H1 (cell line): ENCODE measurements around the gene MEP1A. TPM values are rescaled to one million over a fixed set of nuclear protein-coding genes. Genes with fewer than 3 reads are reported as not detected.
"Not testable (repeated sequence)": the region's sequence is repeated elsewhere in the genome, so short reads cannot be mapped to it uniquely, and the experiment has no call there.

Experiments
- CTCF ChIA-PET: fragments of 300-600 bp; sonication (Branson Sonifier 250); formaldehyde crosslinking; loops from one replicate; lab custom pipeline; 2021; ENCODE audit not compliant: partially characterized antibody; lab: Charles Lee
- POLR2A ChIA-PET: fragments of 300-600 bp; sonication (Branson Sonifier 250); formaldehyde crosslinking; loops from one replicate; lab custom pipeline; 2021; ENCODE audit warnings: inconsistent platforms; ENCODE audit not compliant: partially characterized antibody; lab: Charles Lee
- DNase-seq, 2 experiments: peaks; one replicate each; pipeline versions ENCODE4 v3.0.0 to v3.0.0-alpha.2; 2010 to 2022; ENCODE audit warnings: low spot score in 2 of 2, low read depth in 1 of 2, mixed read lengths in 1 of 2
- FAIRE-seq: peaks from 2 replicates; lab custom pipeline; 2011; peaks lifted over from hg19 to GRCh38; lab: Jason Lieb, UNC
- H2AFZ ChIP-seq: 2 replicates; pipeline ENCODE4 v1.8.1; 2012; ENCODE audit warnings: low read length, inconsistent platforms
- H2AK5ac ChIP-seq: 2 replicates; pipeline ENCODE4 v1.6.1; 2013; ENCODE audit warnings: low read depth, low read length
- H2BK120ac ChIP-seq: replicated peaks from 2 replicates; pipeline ENCODE3; 2013; ENCODE audit warnings: low read depth, low read length, inconsistent platforms
- H2BK12ac ChIP-seq: 2 replicates; pipeline ENCODE4 v1.6.1; 2013; ENCODE audit warnings: low read depth, low read length
- H2BK15ac ChIP-seq: 2 replicates; pipeline ENCODE4 v1.6.1; 2013; ENCODE audit warnings: low read length
- H2BK20ac ChIP-seq: 2 replicates; pipeline ENCODE4 v1.6.1; 2013; ENCODE audit warnings: low read length
- H2BK5ac ChIP-seq: 2 replicates; pipeline ENCODE4 v1.6.1; 2013; ENCODE audit warnings: low read depth, low read length
- H3K14ac ChIP-seq: 2 replicates; pipeline ENCODE4 v1.6.1; 2013; ENCODE audit warnings: inconsistent platforms; ENCODE audit not compliant: insufficient read length
- H3K18ac ChIP-seq: 2 replicates; pipeline ENCODE4 v1.6.1; 2013; ENCODE audit warnings: low read length; ENCODE audit errors: extremely low read depth
- H3K23ac ChIP-seq: 2 replicates; pipeline ENCODE4 v1.6.1; 2013; ENCODE audit warnings: inconsistent platforms; ENCODE audit not compliant: insufficient read length
- H3K23me2 ChIP-seq: 2 replicates; pipeline ENCODE4 v1.6.1; 2013; ENCODE audit warnings: low read depth, low read length
- H3K27ac ChIP-seq: 2 replicates; pipeline ENCODE4 v1.6.1; 2011; ENCODE audit warnings: low read depth, low read length, inconsistent platforms
- H3K27me3 ChIP-seq, 4 experiments: replicated peaks in 1 of 4; 1 replicate in 1 of 4; 2 replicates in 3 of 4; pipeline versions ENCODE4 v1.6.1 to v1.8.1; 2011 to 2013; ENCODE audit warnings: low read length in 3 of 4, mild to moderate bottlenecking in 3 of 4, inconsistent platforms in 2 of 4, mixed read lengths in 2 of 4, moderate library complexity in 1 of 4; ENCODE audit not compliant: control insufficient read depth in 3 of 4, insufficient read depth in 3 of 4; ENCODE audit errors: extremely low read depth in 1 of 4
- H3K36me3 ChIP-seq, 4 experiments: 2 replicates each; pipeline versions ENCODE4 v1.6.1 to v1.8.1; 2011 to 2013; ENCODE audit warnings: mild to moderate bottlenecking in 4 of 4, low read length in 3 of 4, moderate library complexity in 2 of 4, control low read depth in 1 of 4, inconsistent platforms in 1 of 4; ENCODE audit not compliant: insufficient read depth in 4 of 4, control insufficient read depth in 2 of 4
- H3K4ac ChIP-seq: replicated peaks from 2 replicates; pipeline ENCODE3; 2013; ENCODE audit warnings: low read length, low read depth, mixed read lengths, inconsistent platforms; ENCODE audit not compliant: insufficient read length
- H3K4me1 ChIP-seq, 4 experiments: replicated peaks in 1 of 4; 1 replicate in 1 of 4; 2 replicates in 3 of 4; pipeline versions ENCODE4 v1.6.1 to v1.8.1; 2011 to 2013; ENCODE audit warnings: low read length in 3 of 4, inconsistent platforms in 2 of 4, mixed read lengths in 1 of 4; ENCODE audit not compliant: insufficient read depth in 4 of 4, control insufficient read depth in 3 of 4
- H3K4me2 ChIP-seq, 2 experiments: 2 replicates each; pipeline versions ENCODE4 v1.6.1 to v1.8.1; 2011 to 2013; ENCODE audit warnings: low read depth in 2 of 2, low read length in 2 of 2, control low read depth in 1 of 2, inconsistent platforms in 1 of 2, mild to moderate bottlenecking in 1 of 2; ENCODE audit not compliant: insufficient read depth in 1 of 2
- H3K4me3 ChIP-seq, 4 experiments: fragments of 200-600, 300-600 bp in 1 of 4; sonication (generic), shearing (Covaris generic), sonication (Bioruptor Twin) in 1 of 4; 2 replicates each; pipeline versions ENCODE4 v1.5.1 to v1.8.1; 2011 to 2016; ENCODE audit warnings: low read length in 4 of 4, low read depth in 3 of 4, control low read depth in 2 of 4, inconsistent platforms in 2 of 4, mild to moderate bottlenecking in 2 of 4, mixed read lengths in 1 of 4, moderate library complexity in 1 of 4; ENCODE audit not compliant: insufficient read depth in 2 of 4; ENCODE audit errors: extremely low read depth in 1 of 4
- H3K56ac ChIP-seq: replicated peaks from 2 replicates; pipeline ENCODE3; 2013; ENCODE audit warnings: low read depth, mild to moderate bottlenecking, mixed read lengths, low read length, inconsistent platforms; ENCODE audit not compliant: insufficient read length
- H3K79me1 ChIP-seq: 2 replicates; pipeline ENCODE4 v1.6.1; 2013; ENCODE audit warnings: low read depth, low read length, control low read depth
- H3K79me2 ChIP-seq, 2 experiments: 2 replicates each; pipeline versions ENCODE4 v1.6.1 to v1.8.1; 2012 to 2013; ENCODE audit warnings: low read length in 2 of 2, mild to moderate bottlenecking in 2 of 2, inconsistent platforms in 1 of 2; ENCODE audit not compliant: insufficient read depth in 2 of 2, control insufficient read depth in 1 of 2
- H3K9ac ChIP-seq, 4 experiments: replicated peaks in 1 of 4; 1 replicate in 1 of 4; 2 replicates in 3 of 4; pipeline versions ENCODE4 v1.6.1 to v1.8.1; 2011 to 2013; ENCODE audit warnings: low read depth in 3 of 4, low read length in 3 of 4, control low read depth in 2 of 4, mild to moderate bottlenecking in 2 of 4, moderate library complexity in 2 of 4, inconsistent platforms in 1 of 4; ENCODE audit errors: extremely low read depth in 1 of 4
- H3K9me3 ChIP-seq, 2 experiments: 2 replicates each; pipeline versions ENCODE4 v1.6.1 to v1.8.1; 2012 to 2013; ENCODE audit warnings: mild to moderate bottlenecking in 2 of 2, moderate library complexity in 2 of 2, control low read depth in 1 of 2, inconsistent platforms in 1 of 2, low read depth in 1 of 2, low read length in 1 of 2, mixed read lengths in 1 of 2; ENCODE audit not compliant: insufficient read depth in 2 of 2
- H4K20me1 ChIP-seq, 2 experiments: replicated peaks in 1 of 2; 2 replicates each; pipeline versions ENCODE3 to v1.8.1; 2011 to 2013; ENCODE audit warnings: inconsistent platforms in 2 of 2, low read length in 2 of 2, mild to moderate bottlenecking in 1 of 2; ENCODE audit not compliant: insufficient read depth in 2 of 2, control insufficient read depth in 1 of 2
- H4K5ac ChIP-seq: 2 replicates; pipeline ENCODE4 v1.6.1; 2013; ENCODE audit warnings: low read length, low read depth, mixed read lengths, inconsistent platforms; ENCODE audit not compliant: insufficient read length
- H4K8ac ChIP-seq: 2 replicates; pipeline ENCODE4 v1.8.0; 2013; ENCODE audit warnings: mild to moderate bottlenecking, moderate library complexity, low read length, inconsistent platforms; ENCODE audit not compliant: insufficient read depth; ENCODE audit errors: extremely low read depth
- H4K91ac ChIP-seq: replicated peaks from 2 replicates; pipeline ENCODE3; 2013; ENCODE audit warnings: low read length, mixed read lengths, inconsistent platforms; ENCODE audit not compliant: insufficient read length
- WGBS, 2 experiments: shearing (Covaris generic) in 1 of 2; methylation state at CpG; one replicate each; pipeline versions ENCODE4 v1.1.6 to v1.1.7; 2013 to 2015; ENCODE audit warnings: low lambda C conversion rate in 2 of 2, mixed read lengths in 2 of 2, inconsistent platforms in 1 of 2, low coverage in 1 of 2, missing lambda C conversion rate in 1 of 2; ENCODE audit not compliant: insufficient replicate concordance in 2 of 2, insufficient coverage in 1 of 2, insufficient read length in 1 of 2; ENCODE audit errors: extremely low coverage in 1 of 2, missing lambda C conversion rate in 1 of 2; 5-methylcytosine and 5-hydroxymethylcytosine counted together
- polyA plus RNA-seq, 7 experiments: library from polyadenylated mRNA; depleted of rRNA in 3 of 7; stranded (reverse) in 5 of 7; unstranded in 2 of 7; fragments of >200 nt in 5 of 7; fragments of 200-250 nt in 2 of 7; gene quantifications; 1 replicate in 5 of 7; 2 replicates in 1 of 7; 4 replicates in 1 of 7; pipeline versions ENCODE4 v1.2.1 to v1.2.3, GENCODE V29; 2011 to 2013; ENCODE audit warnings: missing spikeins in 2 of 7, mixed read lengths in 2 of 7
- total RNA-seq: library from RNA; stranded (reverse); fragmentation: NEBNext Ultra II Directional; extraction: Animal tissue kit (Norgen Biotek cat#: 25700); gene quantifications from 2 replicates; pipeline ENCODE4 v1.2.1, GENCODE V29; 2021

The MEP1A gene
- total and polyA plus RNA-seq, 2 of the 8 experiments (the other 6 are each of a cell fraction or from before 2014, with no cell fraction given) = 0.03 TPM; not detected in 1

- DNase-seq, H3K4me3 ChIP-seq, H3K14ac ChIP-seq, H3K9me3 ChIP-seq, H2BK20ac ChIP-seq, H2BK5ac ChIP-seq, H2BK12ac ChIP-seq, H3K27me3 ChIP-seq, H3K4ac ChIP-seq, FAIRE-seq, H3K9ac ChIP-seq, H3K23ac ChIP-seq, H4K91ac ChIP-seq, H4K20me1 ChIP-seq, H2BK120ac ChIP-seq, H3K4me1 ChIP-seq, H4K8ac ChIP-seq, H2BK15ac ChIP-seq, H3K56ac ChIP-seq, H3K27ac ChIP-seq, H3K79me1 ChIP-seq, H3K36me3 ChIP-seq, H3K4me2 ChIP-seq, H4K5ac ChIP-seq, H2AK5ac ChIP-seq, H3K23me2 ChIP-seq, H3K18ac ChIP-seq, POLR2A ChIA-PET, H3K79me2 ChIP-seq, H2AFZ ChIP-seq: not testable (repeated sequence)
- CTCF ChIA-PET = interaction anchor here (1.0 to 1.2 kb wide), 2 partner anchors 11 to 130 kb away, joined by 3 to 4 read pairs; no protein-coding TSS in a partner anchor
- WGBS, 2 experiments = 91% methylated on average over 4 of the region's 4 CpGs; no CpG with 5 or more reads in 1 of the 2 experiments
Observed at GRCh38 chr6:46851576-46851975, 58.4 kb downstream of the MEP1A start.
